CD14-positive monocyte (primary cell): ENCODE measurements around the gene MICALL2. TPM values are rescaled to one million over a fixed set of nuclear protein-coding genes. Genes with fewer than 3 reads are reported as not detected.

Source experiments
- DNase-seq, 3 donors: peaks; one replicate each; pipeline ENCODE4 v3.0.0-alpha.2; 2011 to 2022
- H2AFZ ChIP-seq: 2 replicates; pipeline ENCODE4 v1.6.0; 2012; ENCODE audit warnings: mild to moderate bottlenecking, low read depth, low read length, inconsistent platforms; ENCODE audit not compliant: insufficient read depth, poor library complexity, severe bottlenecking
- H3K27ac ChIP-seq, 2 donors: 1 replicate in 1 of 2; 2 replicates in 1 of 2; pipeline ENCODE4 v1.5.1; 2012 to 2013; ENCODE audit warnings: low read length in 2 of 2, control low read depth in 1 of 2, inconsistent platforms in 1 of 2, low read depth in 1 of 2, mild to moderate bottlenecking in 1 of 2
- H3K27me3 ChIP-seq, 2 donors: one replicate each; pipeline versions ENCODE4 v1.6.0 to v1.6.1; 2011 to 2013; ENCODE audit warnings: low read length in 2 of 2; ENCODE audit not compliant: control insufficient read depth in 2 of 2, insufficient read depth in 2 of 2
- H3K36me3 ChIP-seq, 2 donors: replicated peaks in 1 of 2; 1 replicate in 1 of 2; 2 replicates in 1 of 2; pipeline versions ENCODE4 v1.5.1 to v1.6.1; 2012 to 2013; ENCODE audit warnings: low read length in 2 of 2, control low read depth in 1 of 2, inconsistent platforms in 1 of 2, mild to moderate bottlenecking in 1 of 2; ENCODE audit not compliant: insufficient read depth in 2 of 2, control insufficient read depth in 1 of 2
- H3K4me1 ChIP-seq, 2 donors: 1 replicate in 1 of 2; 2 replicates in 1 of 2; pipeline versions ENCODE4 v1.5.1 to v1.6.1; 2012 to 2013; ENCODE audit warnings: low read length in 2 of 2, control low read depth in 1 of 2, inconsistent platforms in 1 of 2, mild to moderate bottlenecking in 1 of 2, moderate library complexity in 1 of 2; ENCODE audit not compliant: insufficient read depth in 2 of 2, control insufficient read depth in 1 of 2
- H3K4me2 ChIP-seq: replicated peaks from 2 replicates; pipeline ENCODE3; 2012; ENCODE audit warnings: low read length, moderate library complexity, mild to moderate bottlenecking; ENCODE audit not compliant: poor library complexity, severe bottlenecking; ENCODE audit errors: extremely low read depth
- H3K4me3 ChIP-seq, 3 experiments: fragments of 200-600 bp in 1 of 3; sonication (generic) in 1 of 3; replicated peaks in 1 of 3; 1 replicate in 2 of 3; 2 replicates in 1 of 3; pipeline ENCODE4 v1.5.1; 2011 to 2013; ENCODE audit warnings: low read length in 3 of 3, mild to moderate bottlenecking in 3 of 3, control low read depth in 2 of 3, low read depth in 2 of 3, inconsistent platforms in 1 of 3, moderate library complexity in 1 of 3
- H3K79me2 ChIP-seq: 2 replicates; pipeline ENCODE4 v1.6.0; 2012; ENCODE audit warnings: mild to moderate bottlenecking, control low read depth, inconsistent platforms, low read length, moderate library complexity; ENCODE audit not compliant: insufficient read depth
- H3K9ac ChIP-seq: 2 replicates; pipeline ENCODE4 v1.6.0; 2017; ENCODE audit warnings: low read length, mild to moderate bottlenecking; ENCODE audit not compliant: insufficient read depth, poor library complexity, severe bottlenecking
- H3K9me3 ChIP-seq, 2 donors: replicated peaks in 1 of 2; 1 replicate in 1 of 2; 2 replicates in 1 of 2; pipeline versions ENCODE4 v1.5.1 to v1.6.1; 2012 to 2013; ENCODE audit warnings: low read length in 2 of 2, control low read depth in 1 of 2; ENCODE audit not compliant: control insufficient read depth in 1 of 2, insufficient read depth in 1 of 2
- H4K20me1 ChIP-seq: 2 replicates; pipeline ENCODE4 v1.6.0; 2012; ENCODE audit warnings: mild to moderate bottlenecking, low read length, control low read depth, moderate library complexity; ENCODE audit not compliant: insufficient read depth
- H3K27ac Mint-ChIP-seq, 7 donors: one replicate each; pipeline ENCODE4 v1.8.0; 2020; ENCODE audit warnings: mild to moderate bottlenecking in 7 of 7, mixed read lengths in 7 of 7, moderate library complexity in 6 of 7, inconsistent platforms in 2 of 7
- H3K27me3 Mint-ChIP-seq, 3 donors: one replicate each; pipeline ENCODE4 v1.8.0; 2021 to 2022; ENCODE audit warnings: low read depth in 3 of 3, mild to moderate bottlenecking in 3 of 3, mixed read lengths in 3 of 3, moderate library complexity in 3 of 3, inconsistent platforms in 1 of 3
- H3K36me3 Mint-ChIP-seq, 2 donors: one replicate each; pipeline ENCODE4 v1.8.0; 2020; ENCODE audit warnings: mixed read lengths in 2 of 2, inconsistent platforms in 1 of 2, mild to moderate bottlenecking in 1 of 2
- H3K4me1 Mint-ChIP-seq: one replicate; pipeline ENCODE4 v1.8.0; 2020; ENCODE audit warnings: mild to moderate bottlenecking, mixed read lengths
- H3K4me3 Mint-ChIP-seq, 2 donors: one replicate each; pipeline ENCODE4 v1.8.0; 2020; ENCODE audit warnings: mild to moderate bottlenecking in 2 of 2, mixed read lengths in 2 of 2, moderate library complexity in 1 of 2
- H3K9me3 Mint-ChIP-seq, 7 donors: one replicate each; pipeline ENCODE4 v1.8.0; 2020 to 2022; ENCODE audit warnings: mixed read lengths in 7 of 7, mild to moderate bottlenecking in 6 of 7, moderate library complexity in 6 of 7, inconsistent platforms in 2 of 7
- CTCF ChIP-seq: fragments of 200-600 bp; IDR thresholded peaks from one replicate; pipeline ENCODE4 v1.8.0; 2022; ENCODE audit warnings: antibody characterized with exemption, mild to moderate bottlenecking
- WGBS: methylation state at CpG from one replicate; pipeline ENCODE4 v1.1.5; 2013; ENCODE audit warnings: missing lambda C conversion rate; ENCODE audit not compliant: insufficient coverage; 5-methylcytosine and 5-hydroxymethylcytosine counted together
- intact Hi-C, 2 donors: fragments of 100-400 bp; cut with micrococcal nuclease; formaldehyde crosslinking; loops; one replicate each; pipeline versions ENCODE4 v1.15.0 to v1.15.1; 2023
- polyA plus RNA-seq, 3 donors: library from polyadenylated mRNA; depleted of rRNA in 1 of 3; unstranded in 2 of 3; stranded (reverse) in 1 of 3; fragments of 300-500 nt in 2 of 3; fragments of >200 nt in 1 of 3; fragmentation: Illumina TruSeq in 2 of 3; gene quantifications; 1 replicate in 2 of 3; 2 replicates in 1 of 3; pipeline ENCODE4 v1.2.3, GENCODE V29; 2012 to 2021

The MICALL2 gene
- polyA plus RNA-seq, 3 donors = 0.14 to 7.2 (median 0.72) TPM

- Histone ChIP-seq H3K4me1 (no peaks in the 10 kb centered on the region), H3K36me3 (no peaks in the 10 kb centered on the region), H3K9me3 (peaks cover 5 to 19% of the 10 kb centered on the region in 2 donors), H3K4me2 (no peak overlapping the region), H2AFZ (no peak overlapping the region), H3K9ac (no peak overlapping the region), H3K27ac (no peak overlapping the region), H4K20me1 (no peaks in the 10 kb centered on the region), H3K27me3 (peaks cover 0 to 4% of the 10 kb centered on the region in 2 donors), H3K4me3 (no peak overlapping the region), H3K79me2 (no peaks in the 10 kb centered on the region)
- no peaks in the 10 kb centered on the region for H3K4me1 Mint-ChIP-seq
- peaks cover 18 to 32% (median 20%) of the 10 kb centered on the region in 3 donors for H3K27me3 Mint-ChIP-seq
- H3K27ac Mint-ChIP-seq = no peak overlapping the region
- H3K4me3 Mint-ChIP-seq = no peak overlapping the region
- H3K36me3 Mint-ChIP-seq = no peaks in the 10 kb centered on the region
- TF ChIP-seq CTCF = no peak
- intact Hi-C loops = no loop called here
- no peak for DNase-seq
- 76% methylated on average over 2 of the region's 4 CpGs for WGBS
- H3K9me3 Mint-ChIP-seq = peaks cover 2 to 37% (median 17%) of the 10 kb centered on the region in 7 donors
Observed at GRCh38 chr7:1394371-1394770, 64.9 kb downstream of the MICALL2 start.

- H3K4me3 Mint-ChIP-seq = no peak overlapping the region
- Histone ChIP-seq H3K9ac (no peak overlapping the region), H3K4me3 (no peak overlapping the region), H3K27ac (no peak overlapping the region), H3K4me2 (no peak overlapping the region), H3K79me2 (no peaks in the 10 kb centered on the region), H2AFZ (no peak overlapping the region), H3K9me3 (peaks cover 5 to 19% of the 10 kb centered on the region in 2 donors), H3K4me1 (no peaks in the 10 kb centered on the region), H4K20me1 (no peaks in the 10 kb centered on the region), H3K36me3 (no peaks in the 10 kb centered on the region), H3K27me3 (peaks cover 0 to 4% of the 10 kb centered on the region in 2 donors)
- peaks cover 18 to 27% (median 20%) of the 10 kb centered on the region in 3 donors for H3K27me3 Mint-ChIP-seq
- 80% methylated on average over 6 of the region's 7 CpGs for WGBS
- no peak for DNase-seq
- TF ChIP-seq CTCF = no peak
- intact Hi-C loops = no loop called here
- H3K36me3 Mint-ChIP-seq = no peaks in the 10 kb centered on the region
- H3K27ac Mint-ChIP-seq = no peak overlapping the region
- H3K9me3 Mint-ChIP-seq = peaks cover 2 to 37% (median 17%) of the 10 kb centered on the region in 7 donors
- no peaks in the 10 kb centered on the region for H3K4me1 Mint-ChIP-seq
Observed at GRCh38 chr7:1393421-1393820, 65.8 kb downstream of the MICALL2 start.
